ENCODE measurements around the gene TMEM179.

The TMEM179 gene

GRCh38 chr14:104561632-104562495 is 42.7 kb downstream of the TMEM179 start:
- DNase-seq (ENCODE audit: low read depth, low spot score) = no peak
- Histone ChIP-seq H3K9me3 (ENCODE audit: control insufficient read depth, insufficient read depth, low read length) (no peaks in the 10 kb centered on the region), H3K36me3 (ENCODE audit: control insufficient read depth, insufficient read depth, low read length) (no peaks in the 10 kb centered on the region), H3K4me3 (ENCODE audit: low read length) (no peak overlapping the region), H3K4me1 (ENCODE audit: control insufficient read depth, insufficient read depth, low read length) (no peaks in the 10 kb centered on the region; the same call in none of the 2 replicates), H3K27me3 (ENCODE audit: control insufficient read depth, insufficient read depth, low read length) (no peaks in the 10 kb centered on the region), H3K27ac (ENCODE audit: low read length) (no peak overlapping the region)
- WGBS (ENCODE audit: insufficient coverage, insufficient read length) = no CpG with 5 or more reads among the region's 23 CpGs

GRCh38 chr14:104561124-104561557 is 43.4 kb downstream of the TMEM179 start:
- DNase-seq (ENCODE audit: low read depth, low spot score) = no peak
- Histone ChIP-seq H3K4me3 (ENCODE audit: low read length) (no peak overlapping the region), H3K27ac (ENCODE audit: low read length) (no peak overlapping the region), H3K36me3 (ENCODE audit: control insufficient read depth, insufficient read depth, low read length) (no peaks in the 10 kb centered on the region), H3K27me3 (ENCODE audit: control insufficient read depth, insufficient read depth, low read length) (no peaks in the 10 kb centered on the region), H3K4me1 (ENCODE audit: control insufficient read depth, insufficient read depth, low read length) (no peaks in the 10 kb centered on the region; the same call in none of the 2 replicates), H3K9me3 (ENCODE audit: control insufficient read depth, insufficient read depth, low read length) (no peaks in the 10 kb centered on the region)
- WGBS (ENCODE audit: insufficient coverage, insufficient read length) = no CpG with 5 or more reads among the region's 17 CpGs

GRCh38 chr14:104560586-104560945 is 44.0 kb downstream of the TMEM179 start:
- DNase-seq (ENCODE audit: low read depth, low spot score) = no peak
- no peaks in the 10 kb centered on the region for H3K27me3 ChIP-seq (ENCODE audit: control insufficient read depth, insufficient read depth, low read length)
- H3K9me3 ChIP-seq (ENCODE audit: control insufficient read depth, insufficient read depth, low read length) = no peaks in the 10 kb centered on the region
- H3K4me3 ChIP-seq (ENCODE audit: low read length) = no peak overlapping the region
- no peaks in the 10 kb centered on the region; the same call in none of the 2 replicates for H3K4me1 ChIP-seq (ENCODE audit: control insufficient read depth, insufficient read depth, low read length)
- H3K36me3 ChIP-seq (ENCODE audit: control insufficient read depth, insufficient read depth, low read length) = no peaks in the 10 kb centered on the region
- no CpG with 5 or more reads among the region's 3 CpGs for whole genome bisulfite sequencing (ENCODE audit: insufficient coverage, insufficient read length)
- H3K27ac ChIP-seq (ENCODE audit: low read length) = no peak overlapping the region

GRCh38 chr14:104559804-104560585 is 44.6 kb downstream of the TMEM179 start:
- Histone ChIP-seq H3K4me3 (ENCODE audit: low read length) (no peak overlapping the region), H3K27me3 (ENCODE audit: control insufficient read depth, insufficient read depth, low read length) (no peaks in the 10 kb centered on the region), H3K9me3 (ENCODE audit: control insufficient read depth, insufficient read depth, low read length) (no peaks in the 10 kb centered on the region), H3K36me3 (ENCODE audit: control insufficient read depth, insufficient read depth, low read length) (no peaks in the 10 kb centered on the region), H3K27ac (ENCODE audit: low read length) (no peak overlapping the region), H3K4me1 (ENCODE audit: control insufficient read depth, insufficient read depth, low read length) (no peaks in the 10 kb centered on the region; the same call in none of the 2 replicates)
- DNase-seq (ENCODE audit: low read depth, low spot score) = no peak
- WGBS (ENCODE audit: insufficient coverage, insufficient read length) = no CpG with 5 or more reads among the region's 21 CpGs

- Histone ChIP-seq H3K4me3 (ENCODE audit: low read length) (no peak overlapping the region), H3K27me3 (ENCODE audit: control insufficient read depth, insufficient read depth, low read length) (no peaks in the 10 kb centered on the region), H3K27ac (ENCODE audit: low read length) (no peak overlapping the region), H3K36me3 (ENCODE audit: control insufficient read depth, insufficient read depth, low read length) (no peaks in the 10 kb centered on the region), H3K9me3 (ENCODE audit: control insufficient read depth, insufficient read depth, low read length) (no peaks in the 10 kb centered on the region), H3K4me1 (ENCODE audit: control insufficient read depth, insufficient read depth, low read length) (no peaks in the 10 kb centered on the region; the same call in none of the 2 replicates)
- DNase-seq (ENCODE audit: low read depth, low spot score) = no peak
- no CpG with 5 or more reads among the region's 15 CpGs for WGBS (ENCODE audit: insufficient coverage, insufficient read length)
Measured at GRCh38 chr14:104559028-104559803, 45.4 kb downstream of the TMEM179 start.

GRCh38 chr14:104558231-104559027 is 46.1 kb downstream of the TMEM179 start:
- Histone ChIP-seq H3K27ac (ENCODE audit: low read length) (no peak overlapping the region), H3K9me3 (ENCODE audit: control insufficient read depth, insufficient read depth, low read length) (no peaks in the 10 kb centered on the region), H3K36me3 (ENCODE audit: control insufficient read depth, insufficient read depth, low read length) (no peaks in the 10 kb centered on the region), H3K4me1 (ENCODE audit: control insufficient read depth, insufficient read depth, low read length) (no peaks in the 10 kb centered on the region; the same call in 1 of the 2 replicates), H3K27me3 (ENCODE audit: control insufficient read depth, insufficient read depth, low read length) (no peaks in the 10 kb centered on the region), H3K4me3 (ENCODE audit: low read length) (no peak overlapping the region)
- no CpG with 5 or more reads among the region's 16 CpGs for WGBS (ENCODE audit: insufficient coverage, insufficient read length)
- no peak for DNase-seq (ENCODE audit: low read depth, low spot score)

- DNase-seq (ENCODE audit: low read depth, low spot score) = no peak
- H3K9me3 ChIP-seq (ENCODE audit: control insufficient read depth, insufficient read depth, low read length) = no peaks in the 10 kb centered on the region
- WGBS (ENCODE audit: insufficient coverage, insufficient read length) = no CpG with 5 or more reads among the region's 1 CpG
- no peak overlapping the region for H3K27ac ChIP-seq (ENCODE audit: low read length)
- H3K27me3 ChIP-seq (ENCODE audit: control insufficient read depth, insufficient read depth, low read length) = no peaks in the 10 kb centered on the region
- no peaks in the 10 kb centered on the region for H3K36me3 ChIP-seq (ENCODE audit: control insufficient read depth, insufficient read depth, low read length)
- no peaks in the 10 kb centered on the region; the same call in 1 of the 2 replicates for H3K4me1 ChIP-seq (ENCODE audit: control insufficient read depth, insufficient read depth, low read length)
- H3K4me3 ChIP-seq (ENCODE audit: low read length) = no peak overlapping the region
Measured at GRCh38 chr14:104557766-104558165, 46.8 kb downstream of the TMEM179 start.

GRCh38 chr14:104557086-104557485 is 47.5 kb downstream of the TMEM179 start:
- H3K27me3 ChIP-seq (ENCODE audit: control insufficient read depth, insufficient read depth, low read length) = no peaks in the 10 kb centered on the region
- H3K4me1 ChIP-seq (ENCODE audit: control insufficient read depth, insufficient read depth, low read length) = no peaks in the 10 kb centered on the region; the same call in 1 of the 2 replicates
- DNase-seq (ENCODE audit: low read depth, low spot score) = no peak
- H3K27ac ChIP-seq (ENCODE audit: low read length) = no peak overlapping the region
- H3K4me3 ChIP-seq (ENCODE audit: low read length) = no peak overlapping the region
- no peaks in the 10 kb centered on the region for H3K36me3 ChIP-seq (ENCODE audit: control insufficient read depth, insufficient read depth, low read length)
- H3K9me3 ChIP-seq (ENCODE audit: control insufficient read depth, insufficient read depth, low read length) = no peaks in the 10 kb centered on the region
- WGBS (ENCODE audit: insufficient coverage, insufficient read length) = no CpG with 5 or more reads among the region's 5 CpGs

GRCh38 chr14:104556256-104557021 is 48.1 kb downstream of the TMEM179 start:
- no peak for DNase-seq (ENCODE audit: low read depth, low spot score)
- no CpG with 5 or more reads among the region's 13 CpGs for whole genome bisulfite sequencing (ENCODE audit: insufficient coverage, insufficient read length)
- Histone ChIP-seq H3K9me3 (ENCODE audit: control insufficient read depth, insufficient read depth, low read length) (no peaks in the 10 kb centered on the region), H3K27ac (ENCODE audit: low read length) (no peak overlapping the region), H3K36me3 (ENCODE audit: control insufficient read depth, insufficient read depth, low read length) (no peaks in the 10 kb centered on the region), H3K4me1 (ENCODE audit: control insufficient read depth, insufficient read depth, low read length) (no peaks in the 10 kb centered on the region; the same call in 1 of the 2 replicates), H3K4me3 (ENCODE audit: low read length) (no peak overlapping the region), H3K27me3 (ENCODE audit: control insufficient read depth, insufficient read depth, low read length) (no peaks in the 10 kb centered on the region)

Measured in iPS DF 6.9 (cell line).